ENCODE results near the gene DCD.

DCD gene

GRCh38 chr12:54682674-54683073 is 34.5 kb upstream of the DCD start:
- Histone ChIP-seq H3K4me3 (ENCODE audit: low read length) (no peak overlapping the region), H3K9ac (ENCODE audit: low read length) (no peak overlapping the region), H3K4me1 (ENCODE audit: low read length) (peaks cover 2% of the 10 kb centered on the region; the same call in 1 of the 2 replicates), H3K27me3 (ENCODE audit: low read depth, low read length) (peaks cover 55% of the 10 kb centered on the region), H4K20me1 (ENCODE audit: insufficient read depth, low read length) (no peaks in the 10 kb centered on the region), H3K36me3 (replicated peaks; ENCODE audit: low read depth, low read length) (no peaks in the 10 kb centered on the region), H3K9me3 (ENCODE audit: insufficient read depth, low read length) (no peaks in the 10 kb centered on the region), H3K27ac (ENCODE audit: low read length) (no peak overlapping the region), H3K79me2 (ENCODE audit: low read length) (no peaks in the 10 kb centered on the region), H3K4me2 (ENCODE audit: low read length) (no peak overlapping the region), H2AFZ (ENCODE audit: low read depth, low read length) (no peak overlapping the region)
- no peak for TF ChIP-seq EZH2phosphoT487 (IDR thresholded peaks at IDR 0.05; ENCODE audit: low read depth)
- TF ChIP-seq, protein P1, sequence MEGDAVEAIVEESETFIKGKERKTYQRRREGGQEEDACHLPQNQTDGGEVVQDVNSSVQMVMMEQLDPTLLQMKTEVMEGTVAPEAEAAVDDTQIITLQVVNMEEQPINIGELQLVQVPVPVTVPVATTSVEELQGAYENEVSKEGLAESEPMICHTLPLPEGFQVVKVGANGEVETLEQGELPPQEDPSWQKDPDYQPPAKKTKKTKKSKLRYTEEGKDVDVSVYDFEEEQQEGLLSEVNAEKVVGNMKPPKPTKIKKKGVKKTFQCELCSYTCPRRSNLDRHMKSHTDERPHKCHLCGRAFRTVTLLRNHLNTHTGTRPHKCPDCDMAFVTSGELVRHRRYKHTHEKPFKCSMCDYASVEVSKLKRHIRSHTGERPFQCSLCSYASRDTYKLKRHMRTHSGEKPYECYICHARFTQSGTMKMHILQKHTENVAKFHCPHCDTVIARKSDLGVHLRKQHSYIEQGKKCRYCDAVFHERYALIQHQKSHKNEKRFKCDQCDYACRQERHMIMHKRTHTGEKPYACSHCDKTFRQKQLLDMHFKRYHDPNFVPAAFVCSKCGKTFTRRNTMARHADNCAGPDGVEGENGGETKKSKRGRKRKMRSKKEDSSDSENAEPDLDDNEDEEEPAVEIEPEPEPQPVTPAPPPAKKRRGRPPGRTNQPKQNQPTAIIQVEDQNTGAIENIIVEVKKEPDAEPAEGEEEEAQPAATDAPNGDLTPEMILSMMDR (IDR thresholded peaks at IDR 0.05; ENCODE audit: low read depth, low read length): no peak

DNA sequence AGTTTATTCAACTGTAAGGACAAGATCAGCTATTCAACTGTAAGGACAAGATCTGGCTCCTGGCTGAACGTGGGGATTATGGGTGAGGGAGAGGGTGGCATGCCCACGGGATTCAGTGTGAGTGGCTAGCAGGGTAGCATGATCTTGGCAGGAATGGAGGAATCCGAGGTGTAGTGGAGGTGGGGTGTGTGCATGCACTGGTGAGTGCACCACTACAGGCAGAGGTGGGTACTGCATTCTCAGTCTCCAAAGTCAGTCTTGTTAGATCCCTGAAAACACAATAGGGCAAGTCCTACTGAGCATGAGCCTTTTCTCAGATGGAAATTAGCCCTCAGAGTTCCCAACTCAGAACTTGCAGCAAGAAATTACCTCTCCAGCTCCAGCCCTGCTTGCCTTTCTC is 32.2 kb upstream of the DCD start:
- H3K27ac ChIP-seq (ENCODE audit: low read length): no peak overlapping the region
- no peak overlapping the region for H3K4me3 ChIP-seq (ENCODE audit: low read length)
- peak overlapping the region; percentile 69; the same call in 1 of the 2 replicates for H2AFZ ChIP-seq (ENCODE audit: low read depth, low read length)
- H3K9me3 ChIP-seq (ENCODE audit: insufficient read depth, low read length): no peaks in the 10 kb centered on the region
- TF ChIP-seq, protein P1 (IDR thresholded peaks at IDR 0.05; ENCODE audit: low read depth, low read length): peak; percentile 48
- TF ChIP-seq EZH2phosphoT487 (IDR thresholded peaks at IDR 0.05; ENCODE audit: low read depth): no peak
- no peaks in the 10 kb centered on the region for H3K79me2 ChIP-seq (ENCODE audit: low read length)
- H3K4me2 ChIP-seq (ENCODE audit: low read length): peak overlapping the region; percentile 23
- H3K9ac ChIP-seq (ENCODE audit: low read length): no peak overlapping the region
- no peaks in the 10 kb centered on the region for H3K36me3 ChIP-seq (replicated peaks; ENCODE audit: low read depth, low read length)
- peaks cover 2% of the 10 kb centered on the region; the same call in 1 of the 2 replicates for H3K4me1 ChIP-seq (ENCODE audit: low read length)
- peaks cover 32% of the 10 kb centered on the region for H3K27me3 ChIP-seq (ENCODE audit: low read depth, low read length)
- no peaks in the 10 kb centered on the region for H4K20me1 ChIP-seq (ENCODE audit: insufficient read depth, low read length)

DNA sequence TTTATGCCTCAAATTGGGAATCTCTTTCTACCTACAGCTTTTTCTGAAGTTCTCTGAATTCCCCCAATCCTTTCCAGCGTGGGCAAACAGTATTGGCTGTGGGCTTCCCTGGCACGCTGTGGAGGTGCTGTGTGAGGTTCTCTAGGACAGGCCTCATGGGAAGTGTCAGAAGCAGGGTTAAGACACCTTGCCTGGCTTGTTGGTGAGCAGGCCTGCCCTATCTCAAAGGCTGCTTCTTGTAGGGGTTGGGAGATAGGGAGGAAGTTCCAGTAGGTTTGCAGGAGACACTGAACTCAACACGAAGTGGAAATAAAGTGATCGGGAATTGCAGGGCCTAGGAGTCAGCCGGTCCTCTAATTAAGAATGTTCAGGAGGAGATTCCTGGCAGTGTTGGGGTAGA is 30.0 kb upstream of the DCD start:
- Histone ChIP-seq H3K36me3 (replicated peaks; ENCODE audit: low read depth, low read length) (no peaks in the 10 kb centered on the region), H4K20me1 (ENCODE audit: insufficient read depth, low read length) (no peaks in the 10 kb centered on the region), H3K9me3 (ENCODE audit: insufficient read depth, low read length) (no peaks in the 10 kb centered on the region), H3K79me2 (ENCODE audit: low read length) (no peaks in the 10 kb centered on the region), H2AFZ (ENCODE audit: low read depth, low read length) (no peak overlapping the region), H3K4me3 (ENCODE audit: low read length) (no peak overlapping the region), H3K4me1 (ENCODE audit: low read length) (peaks cover 2% of the 10 kb centered on the region; the same call in 1 of the 2 replicates), H3K27ac (ENCODE audit: low read length) (no peak overlapping the region), H3K27me3 (ENCODE audit: low read depth, low read length) (peaks cover 11% of the 10 kb centered on the region), H3K4me2 (ENCODE audit: low read length) (no peak overlapping the region), H3K9ac (ENCODE audit: low read length) (no peak overlapping the region)
- TF ChIP-seq EZH2phosphoT487 (IDR thresholded peaks at IDR 0.05; ENCODE audit: low read depth): no peak
- TF ChIP-seq, protein P1 (IDR thresholded peaks at IDR 0.05; ENCODE audit: low read depth, low read length): no peak

- no peak overlapping the region for H3K27ac ChIP-seq (ENCODE audit: low read length)
- H2AFZ ChIP-seq (ENCODE audit: low read depth, low read length): no peak overlapping the region
- no peaks in the 10 kb centered on the region for H4K20me1 ChIP-seq (ENCODE audit: insufficient read depth, low read length)
- H3K4me2 ChIP-seq (ENCODE audit: low read length): no peak overlapping the region
- no peaks in the 10 kb centered on the region for H3K36me3 ChIP-seq (replicated peaks; ENCODE audit: low read depth, low read length)
- H3K4me1 ChIP-seq (ENCODE audit: low read length): no peaks in the 10 kb centered on the region
- no peak for TF ChIP-seq EZH2phosphoT487 (IDR thresholded peaks at IDR 0.05; ENCODE audit: low read depth)
- TF ChIP-seq, protein P1 (IDR thresholded peaks at IDR 0.05; ENCODE audit: low read depth, low read length): no peak
- H3K27me3 ChIP-seq (ENCODE audit: low read depth, low read length): peaks cover 28% of the 10 kb centered on the region
- no peak overlapping the region for H3K9ac ChIP-seq (ENCODE audit: low read length)
- H3K4me3 ChIP-seq (ENCODE audit: low read length): no peak overlapping the region
- no peaks in the 10 kb centered on the region for H3K9me3 ChIP-seq (ENCODE audit: insufficient read depth, low read length)
- H3K79me2 ChIP-seq (ENCODE audit: low read length): no peaks in the 10 kb centered on the region
Measured at GRCh38 chr12:54667945-54668344, 19.8 kb upstream of the DCD start.

Data from OCI-LY3 (cell line).